Naive thymus-derived CD4-positive, alpha-beta T cell (primary cell): Measurements from ENCODE around the gene GNPTAB. TPM values are rescaled to one million over a fixed set of nuclear protein-coding genes. Genes with fewer than 3 reads are reported as not detected.
"Not testable (repeated sequence)": the region's sequence is repeated elsewhere in the genome, so short reads cannot be mapped to it uniquely, and the experiment has no call there.

Source experiments
- ATAC-seq: fragments of 150-1000 bp; cut with Tn5 transposase; 2 replicates; pipeline ENCODE4 v1.10.0; 2021; ENCODE audit warnings: mild to moderate bottlenecking, moderate library complexity
- CTCF ChIA-PET: fragments of 350-600 bp; sonication (Branson Sonifier 250); formaldehyde crosslinking; loops from one replicate; lab custom pipeline; 2021; ENCODE audit warnings: antibody characterized with exemption; lab: Charles Lee
- POLR2A ChIA-PET: fragments of 350-600 bp; sonication (Branson Sonifier 250); formaldehyde crosslinking; loops from one replicate; lab custom pipeline; 2021; ENCODE audit warnings: antibody characterized with exemption, inconsistent platforms; lab: Charles Lee
- DNase-seq, 9 donors: peaks; one replicate each; pipeline versions ENCODE4 v3.0.0 to v3.0.0-alpha.2; 2020 to 2022; ENCODE audit warnings: mixed read lengths in 1 of 9
- H3K27ac ChIP-seq: one replicate; pipeline ENCODE4 v1.7.0; 2013; ENCODE audit warnings: mild to moderate bottlenecking, low read depth, low read length, moderate library complexity
- H3K27me3 ChIP-seq, 2 donors: one replicate each; pipeline ENCODE4 v1.7.0; 2013; ENCODE audit warnings: low read length in 2 of 2, mild to moderate bottlenecking in 2 of 2, moderate library complexity in 2 of 2; ENCODE audit not compliant: control insufficient read depth in 2 of 2, insufficient read depth in 2 of 2
- H3K36me3 ChIP-seq, 3 experiments: 1 replicate in 2 of 3; 2 replicates in 1 of 3; pipeline ENCODE4 v1.7.0; 2013; ENCODE audit warnings: low read length in 3 of 3, mild to moderate bottlenecking in 3 of 3, moderate library complexity in 1 of 3; ENCODE audit not compliant: insufficient read depth in 3 of 3, control insufficient read depth in 2 of 3
- H3K4me1 ChIP-seq, 2 donors: one replicate each; pipeline ENCODE4 v1.7.0; 2013; ENCODE audit warnings: low read length in 2 of 2, mild to moderate bottlenecking in 2 of 2, moderate library complexity in 1 of 2; ENCODE audit not compliant: control insufficient read depth in 2 of 2, insufficient read depth in 2 of 2
- H3K4me3 ChIP-seq: 2 replicates; pipeline ENCODE4 v1.7.0; 2013; ENCODE audit warnings: mild to moderate bottlenecking, low read length
- H3K9me3 ChIP-seq, 3 experiments: 1 replicate in 2 of 3; 2 replicates in 1 of 3; pipeline ENCODE4 v1.7.0; 2013; ENCODE audit warnings: low read length in 3 of 3; ENCODE audit not compliant: control insufficient read depth in 2 of 3
- H3K27ac Mint-ChIP-seq, 9 donors: one replicate each; pipeline ENCODE4 v1.8.0; 2020 to 2022; ENCODE audit warnings: mixed read lengths in 9 of 9, mild to moderate bottlenecking in 8 of 9, moderate library complexity in 5 of 9, inconsistent platforms in 2 of 9
- H3K27me3 Mint-ChIP-seq, 5 donors: one replicate each; pipeline ENCODE4 v1.8.0; 2021 to 2022; ENCODE audit warnings: mixed read lengths in 5 of 5, mild to moderate bottlenecking in 1 of 5
- H3K36me3 Mint-ChIP-seq, 5 donors: one replicate each; pipeline ENCODE4 v1.8.0; 2020 to 2022; ENCODE audit warnings: mixed read lengths in 5 of 5, mild to moderate bottlenecking in 3 of 5, inconsistent platforms in 1 of 5
- H3K4me1 Mint-ChIP-seq, 7 donors: one replicate each; pipeline ENCODE4 v1.8.0; 2020 to 2022; ENCODE audit warnings: mixed read lengths in 7 of 7, mild to moderate bottlenecking in 3 of 7, inconsistent platforms in 1 of 7
- H3K4me3 Mint-ChIP-seq, 10 donors: one replicate each; pipeline ENCODE4 v1.8.0; 2020 to 2022; ENCODE audit warnings: mild to moderate bottlenecking in 10 of 10, mixed read lengths in 10 of 10, moderate library complexity in 6 of 10, inconsistent platforms in 2 of 10
- H3K9me3 Mint-ChIP-seq, 11 donors: one replicate each; pipeline ENCODE4 v1.8.0; 2020 to 2022; ENCODE audit warnings: mixed read lengths in 11 of 11, mild to moderate bottlenecking in 4 of 11, inconsistent platforms in 1 of 11, moderate library complexity in 1 of 11
- intact Hi-C, 2 donors: fragments of 100-400 bp; cut with micrococcal nuclease; formaldehyde crosslinking; loops; one replicate each; pipeline ENCODE4 v1.15.1; 2023
- polyA plus RNA-seq, 2 donors: library from polyadenylated mRNA; unstranded; fragments of 300-500 nt; fragmentation: Illumina TruSeq; gene quantifications; one replicate each; pipeline ENCODE4 v1.2.3, GENCODE V29; 2021
- total RNA-seq, 6 experiments: library from RNA in 5 of 6; stranded (reverse) in 5 of 6; gene quantifications; 1 replicate in 5 of 6; 2 replicates in 1 of 6; pipeline ENCODE4 v1.2.3 and lab custom pipeline; 2021 to 2026

Gene GNPTAB
- total and polyA plus RNA-seq, 7 experiments from 2014 or later: 28.2 to 85.1 (median 44.4) TPM

- H3K4me1 Mint-ChIP-seq: peaks cover 0 to 15% (median 0%) of the 10 kb centered on the region in 7 donors
- H3K36me3 ChIP-seq, ATAC-seq, H3K27ac ChIP-seq, H3K27me3 ChIP-seq, DNase-seq, intact Hi-C loops, H3K9me3 ChIP-seq, H3K4me3 Mint-ChIP-seq, H3K36me3 Mint-ChIP-seq, H3K4me1 ChIP-seq, CTCF ChIA-PET, POLR2A ChIA-PET, H3K27ac Mint-ChIP-seq, H3K27me3 Mint-ChIP-seq, H3K9me3 Mint-ChIP-seq, H3K4me3 ChIP-seq: not testable (repeated sequence)
Measured at GRCh38 chr12:101861688-101862087, 30.9 kb upstream of the GNPTAB start.

GRCh38 chr12:101859664-101860607 is 29.2 kb upstream of the GNPTAB start:
- Mint-ChIP-seq H3K36me3 (peaks cover 0 to 2% (median 0%) of the 10 kb centered on the region in 5 donors), H3K4me1 (peaks cover 0 to 19% (median 0%) of the 10 kb centered on the region in 7 donors), H3K9me3 (peaks cover 0 to 4% (median 0%) of the 10 kb centered on the region in 11 donors), H3K27ac (no peak overlapping the region), H3K27me3 (peaks cover 0 to 1% (median 0%) of the 10 kb centered on the region in 5 donors), H3K4me3 (no peak overlapping the region)
- CTCF ChIA-PET: no interaction called here
- Histone ChIP-seq H3K9me3 (no peaks in the 10 kb centered on the region), H3K27me3 (no peaks in the 10 kb centered on the region), H3K36me3 (no peaks in the 10 kb centered on the region), H3K27ac (no peak overlapping the region), H3K4me1 (no peaks in the 10 kb centered on the region), H3K4me3 (no peak overlapping the region)
- POLR2A ChIA-PET: no interaction called here
- DNase-seq (no peak), ATAC-seq (peak; percentile 22)
- intact Hi-C loops: no loop called here

- DNase-seq (no peak), ATAC-seq (no peak)
- Histone ChIP-seq H3K4me1 (no peaks in the 10 kb centered on the region), H3K27me3 (no peaks in the 10 kb centered on the region), H3K9me3 (no peaks in the 10 kb centered on the region), H3K36me3 (no peaks in the 10 kb centered on the region), H3K4me3 (no peak overlapping the region), H3K27ac (no peak overlapping the region)
- no peak overlapping the region for H3K27ac Mint-ChIP-seq
- H3K9me3 Mint-ChIP-seq: peaks cover 0 to 7% (median 0%) of the 10 kb centered on the region in 11 donors
- intact Hi-C loops: no loop called here
- CTCF ChIA-PET: no interaction called here
- H3K4me1 Mint-ChIP-seq: peaks cover 0 to 23% (median 0%) of the 10 kb centered on the region in 7 donors
- peaks cover 0 to 5% (median 0%) of the 10 kb centered on the region in 5 donors for H3K36me3 Mint-ChIP-seq
- POLR2A ChIA-PET: no interaction called here
- no peaks in the 10 kb centered on the region for H3K27me3 Mint-ChIP-seq
- no peak overlapping the region for H3K4me3 Mint-ChIP-seq
Measured at GRCh38 chr12:101858361-101858760, 27.6 kb upstream of the GNPTAB start.

GRCh38 chr12:101857043-101857558 is 26.3 kb upstream of the GNPTAB start:
- Histone ChIP-seq H3K4me1 (no peaks in the 10 kb centered on the region), H3K36me3 (no peaks in the 10 kb centered on the region), H3K4me3 (no peak overlapping the region), H3K27ac (no peak overlapping the region), H3K9me3 (no peaks in the 10 kb centered on the region), H3K27me3 (no peaks in the 10 kb centered on the region)
- CTCF ChIA-PET: no interaction called here
- H3K4me3 Mint-ChIP-seq: no peak overlapping the region
- intact Hi-C loops: no loop called here
- DNase-seq: no peak
- peaks cover 0 to 23% (median 0%) of the 10 kb centered on the region in 7 donors for H3K4me1 Mint-ChIP-seq
- POLR2A ChIA-PET: no interaction called here
- H3K27ac Mint-ChIP-seq: no peak overlapping the region
- no peaks in the 10 kb centered on the region for H3K27me3 Mint-ChIP-seq
- peaks cover 0 to 7% (median 0%) of the 10 kb centered on the region in 11 donors for H3K9me3 Mint-ChIP-seq
- peak; percentile 65 for ATAC-seq
- peaks cover 0 to 5% (median 0%) of the 10 kb centered on the region in 5 donors for H3K36me3 Mint-ChIP-seq

GRCh38 chr12:101856614-101857013 is 25.9 kb upstream of the GNPTAB start:
- H3K27me3 Mint-ChIP-seq, H3K27ac Mint-ChIP-seq, H3K36me3 Mint-ChIP-seq, DNase-seq, H3K4me3 ChIP-seq, ATAC-seq, H3K27me3 ChIP-seq, CTCF ChIA-PET, intact Hi-C loops, H3K9me3 Mint-ChIP-seq, H3K4me1 ChIP-seq, H3K9me3 ChIP-seq, POLR2A ChIA-PET, H3K27ac ChIP-seq, H3K4me3 Mint-ChIP-seq, H3K36me3 ChIP-seq: not testable (repeated sequence)
- peaks cover 0 to 23% (median 0%) of the 10 kb centered on the region in 7 donors for H3K4me1 Mint-ChIP-seq

GRCh38 chr12:101855976-101856375 is 25.2 kb upstream of the GNPTAB start:
- Mint-ChIP-seq H3K36me3 (peaks cover 0 to 5% (median 0%) of the 10 kb centered on the region in 5 donors), H3K4me3 (no peak overlapping the region), H3K27me3 (peaks cover 0 to 2% (median 0%) of the 10 kb centered on the region in 5 donors), H3K27ac (peak overlapping the region in 1 of 9 donors; percentile 25), H3K4me1 (peaks cover 0 to 23% (median 0%) of the 10 kb centered on the region in 7 donors), H3K9me3 (peaks cover 0 to 7% (median 0%) of the 10 kb centered on the region in 11 donors)
- intact Hi-C loops: no loop called here
- ChIA-PET CTCF (interaction anchor here (0.6 kb wide), 1 partner anchor 1591 kb away, joined by 4 read pairs; no protein-coding TSS in a partner anchor), POLR2A (no interaction called here)
- Histone ChIP-seq H3K36me3 (no peaks in the 10 kb centered on the region), H3K27me3 (no peaks in the 10 kb centered on the region), H3K4me3 (no peak overlapping the region), H3K9me3 (no peaks in the 10 kb centered on the region), H3K4me1 (no peaks in the 10 kb centered on the region), H3K27ac (no peak overlapping the region)
- ATAC-seq (no peak), DNase-seq (no peak)
